IgD-negative memory B cell (primary cell): ENCODE data around the gene FNIP2. TPM values are rescaled to one million over a fixed set of nuclear protein-coding genes. Genes with fewer than 3 reads are reported as not detected.
"Not testable (repeated sequence)": the region's sequence is repeated elsewhere in the genome, so short reads cannot be mapped to it uniquely, and the experiment has no call there.

Experiments
- H3K27ac Mint-ChIP-seq, 3 donors: one replicate each; pipeline ENCODE4 v1.8.0; 2020 to 2022; ENCODE audit warnings: mild to moderate bottlenecking in 3 of 3, mixed read lengths in 3 of 3, moderate library complexity in 1 of 3
- H3K27me3 Mint-ChIP-seq: one replicate; pipeline ENCODE4 v1.8.0; 2021; ENCODE audit warnings: mixed read lengths
- H3K36me3 Mint-ChIP-seq: one replicate; pipeline ENCODE4 v1.8.0; 2020; ENCODE audit warnings: mild to moderate bottlenecking, mixed read lengths
- H3K4me1 Mint-ChIP-seq, 3 donors: one replicate each; pipeline ENCODE4 v1.8.0; 2020 to 2022; ENCODE audit warnings: mixed read lengths in 3 of 3, mild to moderate bottlenecking in 1 of 3
- H3K4me3 Mint-ChIP-seq, 4 donors: one replicate each; pipeline ENCODE4 v1.8.0; 2020 to 2022; ENCODE audit warnings: mild to moderate bottlenecking in 4 of 4, mixed read lengths in 4 of 4, moderate library complexity in 3 of 4
- H3K9me3 Mint-ChIP-seq, 3 donors: one replicate each; pipeline ENCODE4 v1.8.0; 2020 to 2021; ENCODE audit warnings: mixed read lengths in 3 of 3, mild to moderate bottlenecking in 1 of 3
- polyA plus RNA-seq: library from polyadenylated mRNA; unstranded; fragments of 300-500 nt; fragmentation: Illumina TruSeq; gene quantifications from one replicate; pipeline ENCODE4 v1.2.3, GENCODE V29; 2021

Gene FNIP2
- polyA plus RNA-seq, 1 donor from 2014 or later, result 0.06 TPM

DNA sequence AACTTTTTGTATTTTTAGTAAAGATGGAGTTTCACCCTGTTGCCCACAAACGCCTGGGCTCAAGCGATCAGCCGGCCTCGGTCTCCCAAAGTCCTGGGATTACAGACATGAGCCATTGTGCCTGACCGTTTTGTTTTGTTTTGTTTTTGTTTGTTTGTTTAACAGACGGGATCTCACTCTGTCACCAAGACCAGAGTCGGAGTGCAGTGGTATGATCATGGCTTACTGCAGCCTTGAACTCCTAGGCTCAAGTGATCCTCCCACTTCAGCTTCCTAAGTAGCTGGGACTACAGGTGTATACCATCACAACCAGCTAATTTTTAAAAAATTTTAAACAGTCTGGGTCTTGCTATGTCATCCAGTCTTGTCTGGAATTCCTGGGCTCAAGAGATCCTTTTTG, 53.5 kb downstream of the FNIP2 start:
- Mint-ChIP-seq H3K27ac (no peak overlapping the region), H3K27me3 (peaks cover 36% of the 10 kb centered on the region), H3K4me3 (no peak overlapping the region), H3K36me3 (no peaks in the 10 kb centered on the region), H3K4me1 (peaks cover 0 to 5% (median 0%) of the 10 kb centered on the region in 3 donors), H3K9me3 (peaks cover 0 to 3% (median 0%) of the 10 kb centered on the region in 3 donors)

DNA sequence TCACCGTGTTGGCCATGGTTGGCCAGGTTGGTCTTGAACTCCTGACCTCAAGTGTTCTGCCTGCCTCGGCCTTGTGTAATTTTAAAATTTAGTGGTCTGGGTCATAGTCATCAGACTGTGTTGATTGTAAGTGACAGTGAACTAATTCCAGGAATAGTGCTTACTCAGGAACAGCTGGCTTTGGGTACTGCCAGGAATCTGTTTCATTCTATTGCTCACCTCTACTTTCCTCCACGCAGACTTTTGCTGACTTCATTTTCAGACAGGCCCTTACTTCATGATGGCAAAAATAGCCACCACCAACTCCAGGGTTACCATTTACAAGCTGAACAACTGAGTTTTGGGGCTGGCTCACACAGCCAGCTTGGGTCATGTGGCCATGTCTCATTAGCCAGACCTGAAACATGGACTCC, 54.6 kb downstream of the FNIP2 start:
- Mint-ChIP-seq H3K27me3 (peaks cover 30% of the 10 kb centered on the region), H3K4me1 (no peaks in the 10 kb centered on the region), H3K27ac (no peak overlapping the region), H3K36me3 (no peaks in the 10 kb centered on the region), H3K9me3 (peaks cover 0 to 3% (median 0%) of the 10 kb centered on the region in 3 donors), H3K4me3 (no peak overlapping the region)

GRCh38 chr4:158824425-158825274, 55.8 kb downstream of the FNIP2 start:
- Mint-ChIP-seq H3K4me3 (no peak overlapping the region), H3K4me1 (no peaks in the 10 kb centered on the region), H3K27ac (no peak overlapping the region), H3K27me3 (peaks cover 26% of the 10 kb centered on the region), H3K36me3 (no peaks in the 10 kb centered on the region), H3K9me3 (peaks cover 0 to 3% (median 0%) of the 10 kb centered on the region in 3 donors)

- Mint-ChIP-seq H3K36me3 (no peaks in the 10 kb centered on the region), H3K27ac (no peak overlapping the region), H3K4me3 (no peak overlapping the region), H3K27me3 (peaks cover 26% of the 10 kb centered on the region), H3K9me3 (peaks cover 0 to 3% (median 0%) of the 10 kb centered on the region in 3 donors), H3K4me1 (no peaks in the 10 kb centered on the region)
Measured at GRCh38 chr4:158825433-158826036, 56.7 kb downstream of the FNIP2 start.

DNA sequence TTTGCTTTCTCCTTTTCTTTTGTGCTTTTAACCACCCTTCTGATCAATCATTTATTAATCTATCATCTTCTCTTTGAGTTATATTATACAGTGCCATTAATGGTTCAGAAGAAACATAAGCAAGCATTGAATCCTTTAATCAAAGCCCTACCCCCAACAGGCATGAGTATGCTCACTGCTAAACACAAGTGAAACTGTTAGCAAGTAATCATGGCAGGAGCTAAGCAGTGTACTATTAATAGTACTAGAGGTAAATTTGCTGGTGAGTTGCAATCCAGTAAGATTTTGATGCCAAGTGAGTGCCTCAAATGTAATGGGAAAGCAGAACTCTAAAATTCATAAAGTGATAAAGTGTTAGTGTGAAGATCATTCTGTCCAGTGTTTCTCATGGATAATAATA, 57.2 kb downstream of the FNIP2 start:
- Mint-ChIP-seq H3K9me3 (peaks cover 0 to 3% (median 0%) of the 10 kb centered on the region in 3 donors), H3K4me3 (no peak overlapping the region), H3K27me3 (peaks cover 29% of the 10 kb centered on the region), H3K4me1 (no peaks in the 10 kb centered on the region), H3K36me3 (no peaks in the 10 kb centered on the region), H3K27ac (no peak overlapping the region)

- Mint-ChIP-seq H3K27ac (no peak overlapping the region), H3K9me3 (no peaks in the 10 kb centered on the region), H3K4me1 (no peaks in the 10 kb centered on the region), H3K36me3 (no peaks in the 10 kb centered on the region), H3K4me3 (no peak overlapping the region), H3K27me3 (peaks cover 27% of the 10 kb centered on the region)
Measured at GRCh38 chr4:158826882-158827281, 58.1 kb downstream of the FNIP2 start.

- Mint-ChIP-seq H3K9me3 (no peaks in the 10 kb centered on the region), H3K4me1 (no peaks in the 10 kb centered on the region), H3K36me3 (no peaks in the 10 kb centered on the region), H3K27me3 (peaks cover 23% of the 10 kb centered on the region), H3K27ac (no peak overlapping the region), H3K4me3 (no peak overlapping the region)
Measured at GRCh38 chr4:158827543-158827981, 58.7 kb downstream of the FNIP2 start.

DNA sequence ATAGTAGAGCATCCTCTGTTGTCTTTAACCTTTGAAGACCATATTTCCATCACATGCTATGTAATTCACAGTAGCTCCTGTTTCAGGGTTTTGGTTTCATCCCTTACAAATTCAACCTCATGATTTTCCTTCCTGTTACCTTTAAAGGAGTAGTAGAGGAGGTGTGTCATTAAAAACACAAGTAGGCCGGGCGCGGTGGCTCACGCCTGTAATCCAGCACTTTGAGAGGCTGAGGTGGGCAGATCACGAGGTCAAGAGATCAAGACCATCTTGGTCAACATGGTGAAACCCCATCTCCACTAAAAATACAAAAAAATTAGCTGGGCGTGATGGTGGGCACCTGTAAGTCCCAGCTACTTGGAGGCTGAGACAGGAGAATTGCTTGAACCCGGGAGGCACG, 59.3 kb downstream of the FNIP2 start:
- not testable (repeated sequence) for H3K4me3 Mint-ChIP-seq, H3K9me3 Mint-ChIP-seq, H3K36me3 Mint-ChIP-seq, H3K27ac Mint-ChIP-seq, H3K4me1 Mint-ChIP-seq
- H3K27me3 Mint-ChIP-seq, result peaks cover 23% of the 10 kb centered on the region

DNA sequence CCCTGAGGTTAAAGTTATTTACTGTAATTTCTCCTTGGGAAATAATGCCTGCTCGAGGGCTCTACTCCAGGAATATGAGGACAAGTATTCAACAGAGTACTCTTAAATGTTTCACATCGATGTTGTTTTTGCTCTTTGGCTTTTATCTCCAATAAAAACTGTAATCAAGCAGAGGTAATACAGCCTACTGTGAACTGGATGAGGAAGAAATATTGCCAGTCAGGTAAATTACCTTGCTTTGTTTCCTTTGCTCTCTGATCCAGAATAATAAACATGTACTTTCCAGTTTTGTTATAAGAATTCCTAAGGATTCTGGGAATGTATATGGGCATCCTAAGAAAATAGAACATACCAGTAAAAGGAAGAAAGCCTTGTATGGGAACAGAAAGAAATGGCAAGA, 60.4 kb downstream of the FNIP2 start:
- Mint-ChIP-seq H3K4me1 (no peaks in the 10 kb centered on the region), H3K4me3 (no peak overlapping the region), H3K27me3 (peaks cover 25% of the 10 kb centered on the region), H3K36me3 (no peaks in the 10 kb centered on the region), H3K9me3 (no peaks in the 10 kb centered on the region), H3K27ac (no peak overlapping the region)

DNA sequence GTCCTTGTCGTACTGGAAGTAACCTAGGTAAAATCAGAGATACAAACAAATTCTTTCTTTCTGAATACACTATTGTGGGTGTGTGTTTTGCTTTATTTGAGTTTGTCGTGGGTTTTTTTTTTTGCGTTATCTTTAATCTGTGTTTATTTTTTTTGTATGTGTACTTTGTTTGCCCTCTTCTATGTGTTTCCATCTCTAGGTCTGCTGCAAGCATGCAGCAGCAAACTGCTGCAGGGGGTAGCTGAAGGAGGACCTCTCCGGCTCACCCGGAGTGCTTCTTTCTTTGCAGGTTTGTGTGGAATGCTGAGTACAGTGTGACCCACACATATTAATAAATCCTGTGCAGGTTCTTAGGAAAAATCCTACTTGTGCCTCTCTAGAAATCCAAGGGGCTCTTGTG, 64.8 kb downstream of the FNIP2 start:
- H3K4me3 Mint-ChIP-seq, result no peak overlapping the region
- no peaks in the 10 kb centered on the region for H3K9me3 Mint-ChIP-seq
- H3K27me3 Mint-ChIP-seq, result peaks cover 15% of the 10 kb centered on the region
- H3K27ac Mint-ChIP-seq, result no peak overlapping the region
- no peaks in the 10 kb centered on the region for H3K4me1 Mint-ChIP-seq
- H3K36me3 Mint-ChIP-seq, result no peaks in the 10 kb centered on the region

GRCh38 chr4:158835226-158836001, 66.6 kb downstream of the FNIP2 start:
- H3K4me1 Mint-ChIP-seq, result no peaks in the 10 kb centered on the region
- H3K27ac Mint-ChIP-seq, result no peak overlapping the region
- H3K27me3 Mint-ChIP-seq, result peaks cover 12% of the 10 kb centered on the region
- H3K9me3 Mint-ChIP-seq, result no peaks in the 10 kb centered on the region
- no peaks in the 10 kb centered on the region for H3K36me3 Mint-ChIP-seq
- H3K4me3 Mint-ChIP-seq, result no peak overlapping the region

GRCh38 chr4:158836002-158836369, 67.2 kb downstream of the FNIP2 start:
- H3K4me3 Mint-ChIP-seq, result no peak overlapping the region
- no peaks in the 10 kb centered on the region for H3K36me3 Mint-ChIP-seq
- no peaks in the 10 kb centered on the region for H3K9me3 Mint-ChIP-seq
- H3K4me1 Mint-ChIP-seq, result no peaks in the 10 kb centered on the region
- H3K27ac Mint-ChIP-seq, result no peak overlapping the region
- peaks cover 8% of the 10 kb centered on the region for H3K27me3 Mint-ChIP-seq

DNA sequence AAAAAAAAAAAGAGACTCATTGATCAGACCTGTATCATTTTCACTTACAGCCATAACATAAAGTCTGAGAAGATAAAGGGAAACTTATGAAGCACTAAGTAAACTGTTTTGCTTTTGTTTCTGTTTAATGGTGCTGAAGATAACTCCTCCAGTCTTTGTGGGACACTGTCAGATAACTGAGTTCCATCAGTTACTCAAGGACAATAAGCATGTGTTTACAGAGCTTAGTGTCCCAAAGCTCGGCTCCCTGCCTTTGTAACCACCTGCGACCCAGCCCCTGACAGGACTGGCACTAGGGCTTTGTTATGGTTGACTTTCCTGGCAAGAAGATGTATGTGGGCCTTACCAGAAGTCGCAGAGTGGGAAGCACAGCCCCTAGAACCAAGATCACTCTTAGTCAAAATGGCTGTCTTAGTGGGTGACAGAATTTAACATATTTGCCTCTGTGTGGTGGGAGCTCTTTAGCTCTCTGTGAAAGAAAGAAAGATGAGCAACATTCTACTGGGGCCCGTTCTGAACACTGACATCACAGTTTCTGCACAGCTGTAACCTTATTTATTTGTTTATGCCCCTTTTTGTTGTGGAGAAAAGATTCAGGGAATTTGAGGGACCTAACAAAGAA, 68.1 kb downstream of the FNIP2 start:
- H3K4me1 Mint-ChIP-seq, result no peaks in the 10 kb centered on the region
- no peaks in the 10 kb centered on the region for H3K36me3 Mint-ChIP-seq
- peaks cover 12% of the 10 kb centered on the region for H3K27me3 Mint-ChIP-seq
- H3K27ac Mint-ChIP-seq, result no peak overlapping the region
- no peak overlapping the region for H3K4me3 Mint-ChIP-seq
- H3K9me3 Mint-ChIP-seq, result no peaks in the 10 kb centered on the region

DNA sequence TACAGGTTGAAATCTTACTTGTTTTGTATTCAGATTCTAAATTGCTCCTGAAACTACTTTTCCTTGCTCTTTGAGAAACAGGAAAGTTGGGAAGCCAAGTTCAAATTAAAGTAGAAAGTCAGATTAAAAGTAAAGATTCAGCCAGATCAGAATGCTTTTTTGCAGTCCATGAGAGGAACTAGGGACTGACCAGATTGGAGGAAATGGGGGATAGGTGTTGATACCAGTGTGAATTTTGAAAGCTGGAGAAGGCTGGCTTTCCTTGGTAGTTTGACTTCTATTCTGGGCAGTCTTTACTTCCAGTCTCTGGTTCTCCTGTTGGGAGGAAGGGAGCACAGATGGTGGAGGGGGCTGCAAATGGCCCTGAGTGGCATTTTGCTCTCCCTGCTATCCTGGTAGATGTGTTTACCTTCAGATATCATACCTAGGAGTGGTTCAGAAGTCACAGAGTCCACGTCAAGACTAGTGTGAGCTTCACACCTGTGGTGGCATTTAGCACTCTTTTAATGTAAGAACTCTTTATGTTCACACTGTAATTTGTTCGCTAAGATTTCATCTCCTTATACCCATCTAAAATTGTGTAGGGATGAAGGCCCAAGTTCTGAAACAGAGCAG, 68.8 kb downstream of the FNIP2 start:
- no peaks in the 10 kb centered on the region for H3K9me3 Mint-ChIP-seq
- no peak overlapping the region for H3K4me3 Mint-ChIP-seq
- H3K36me3 Mint-ChIP-seq, result no peaks in the 10 kb centered on the region
- peaks cover 15% of the 10 kb centered on the region for H3K27me3 Mint-ChIP-seq
- H3K4me1 Mint-ChIP-seq, result no peaks in the 10 kb centered on the region
- no peak overlapping the region for H3K27ac Mint-ChIP-seq

DNA sequence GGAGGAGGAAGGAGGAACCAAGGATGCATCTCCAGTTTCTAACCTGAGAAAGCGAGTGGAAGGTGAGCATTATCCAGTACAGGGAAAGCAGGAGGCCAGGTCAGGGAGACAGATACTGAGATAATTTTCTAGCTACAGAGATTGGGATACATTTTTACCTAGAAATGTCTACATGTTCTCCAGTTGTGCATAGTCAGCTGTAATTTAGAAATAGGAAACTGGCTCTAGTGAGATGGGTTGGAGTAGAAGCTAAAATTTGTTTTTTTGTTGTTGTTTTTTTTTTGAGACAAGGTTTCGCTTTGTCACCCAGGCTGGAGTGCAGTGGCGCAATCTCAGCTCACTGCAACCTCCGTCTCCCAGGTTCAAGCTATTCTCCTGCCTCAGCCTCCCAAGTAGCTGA, 71.3 kb downstream of the FNIP2 start:
- Mint-ChIP-seq H3K4me1 (no peaks in the 10 kb centered on the region), H3K36me3 (no peaks in the 10 kb centered on the region), H3K27ac (no peak overlapping the region), H3K4me3 (no peak overlapping the region), H3K27me3 (peaks cover 14% of the 10 kb centered on the region), H3K9me3 (no peaks in the 10 kb centered on the region)
